Frontal cortex (tissue), 4 donors: ENCODE measurements around the gene BARX1. TPM values are rescaled to one million over a fixed set of nuclear protein-coding genes. Genes with fewer than 3 reads are reported as not detected.

ENCODE experiments used
- DNase-seq, 2 donors: peaks; one replicate each; pipeline ENCODE4 v3.0.0; 2012; ENCODE audit warnings: low spot score in 2 of 2
- FAIRE-seq: peaks from 2 replicates; lab custom pipeline; 2012; peaks lifted over from hg19 to GRCh38; lab: Jason Lieb, UNC
- total RNA-seq: library from RNA; depleted of rRNA; stranded (reverse); fragments of >200 nt; gene quantifications from one replicate; pipeline ENCODE4 v1.2.3, GENCODE V29; 2014
- donor health status: control.
- donor health status: control.
- donor health status: control.

BARX1 gene
- total RNA-seq, 1 donor from 2014 or later = not detected

DNA sequence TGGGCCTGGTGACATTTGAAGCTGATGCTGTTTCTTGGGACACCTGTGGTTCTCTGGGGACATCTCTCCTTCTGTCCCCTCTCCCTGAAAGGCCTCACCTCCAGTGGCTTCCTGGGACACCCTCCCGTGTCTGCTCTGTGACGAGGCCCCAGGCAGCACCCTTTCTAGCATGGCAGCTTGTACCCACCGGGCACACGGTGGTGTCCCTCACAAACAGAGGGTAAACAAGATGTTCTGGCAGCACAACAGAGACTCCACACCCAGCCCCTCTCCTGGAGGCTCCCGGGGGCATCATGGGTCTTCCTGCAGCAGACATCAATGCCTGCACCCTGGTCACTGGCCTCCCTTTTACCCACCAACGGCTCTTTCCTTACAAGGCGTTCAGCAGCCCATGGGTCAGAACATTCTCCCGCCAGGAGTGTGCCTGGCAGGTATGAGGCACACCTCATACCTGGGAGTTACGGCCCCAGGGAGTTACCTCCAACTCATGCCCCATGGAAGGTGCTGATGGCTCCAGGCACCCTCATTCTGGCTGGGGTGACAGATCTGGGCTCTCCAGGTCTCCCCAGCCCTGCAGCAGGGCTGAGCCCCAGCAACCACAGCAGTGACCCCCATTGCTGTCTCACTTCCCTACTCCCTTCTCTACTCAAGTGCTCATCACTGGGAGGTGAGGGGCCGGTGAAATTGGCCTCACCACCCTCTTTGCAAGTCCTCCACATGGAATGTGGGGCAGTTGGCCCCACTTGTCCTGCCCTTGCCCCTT lies 51.1 kb downstream of the BARX1 start:
- FAIRE-seq = no peak
- DNase-seq = no peak

DNA sequence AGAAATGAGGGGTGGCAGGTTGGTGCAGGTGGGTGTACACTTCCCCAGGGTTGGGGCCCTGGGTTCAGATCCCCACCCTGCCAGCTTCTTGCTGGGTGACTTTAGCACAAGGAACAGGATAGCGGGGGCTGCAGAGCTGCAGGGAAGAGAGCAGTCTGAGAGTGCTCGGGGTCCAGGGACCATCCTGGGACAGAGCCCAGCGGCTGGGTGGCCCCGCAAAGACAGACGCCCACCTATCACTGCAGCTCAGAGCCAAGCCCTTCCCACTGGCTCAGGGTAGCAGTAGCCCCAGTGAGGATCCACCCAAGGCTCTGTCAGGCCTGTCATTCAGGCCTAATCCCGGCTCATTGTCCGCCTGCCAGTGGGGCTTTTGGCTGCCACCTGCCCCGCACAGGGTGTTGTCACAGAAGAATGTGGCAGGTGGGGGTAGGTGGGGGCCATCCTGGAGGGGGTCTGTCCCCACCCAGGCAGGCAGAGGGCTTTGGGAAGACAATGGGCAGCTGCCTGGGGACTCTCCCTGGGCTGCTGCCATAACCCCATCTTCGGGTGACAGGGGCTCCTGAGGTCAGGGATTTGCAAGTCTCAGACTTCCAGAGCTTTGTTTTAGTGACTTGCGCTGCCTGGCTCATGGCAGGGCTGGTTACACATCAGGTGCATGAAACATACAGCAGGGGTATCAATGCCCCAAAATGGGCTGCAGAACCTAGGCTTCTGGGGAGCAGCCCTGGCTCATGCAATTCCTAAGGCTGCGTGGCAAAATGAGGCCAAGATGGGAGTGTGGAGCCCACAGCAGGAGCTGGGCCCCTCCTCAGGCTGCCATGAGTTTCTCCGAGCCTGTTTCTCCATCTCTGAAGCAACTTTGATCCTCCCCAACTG lies 52.1 kb downstream of the BARX1 start:
- DNase-seq (no peak), FAIRE-seq (no peak)

DNA sequence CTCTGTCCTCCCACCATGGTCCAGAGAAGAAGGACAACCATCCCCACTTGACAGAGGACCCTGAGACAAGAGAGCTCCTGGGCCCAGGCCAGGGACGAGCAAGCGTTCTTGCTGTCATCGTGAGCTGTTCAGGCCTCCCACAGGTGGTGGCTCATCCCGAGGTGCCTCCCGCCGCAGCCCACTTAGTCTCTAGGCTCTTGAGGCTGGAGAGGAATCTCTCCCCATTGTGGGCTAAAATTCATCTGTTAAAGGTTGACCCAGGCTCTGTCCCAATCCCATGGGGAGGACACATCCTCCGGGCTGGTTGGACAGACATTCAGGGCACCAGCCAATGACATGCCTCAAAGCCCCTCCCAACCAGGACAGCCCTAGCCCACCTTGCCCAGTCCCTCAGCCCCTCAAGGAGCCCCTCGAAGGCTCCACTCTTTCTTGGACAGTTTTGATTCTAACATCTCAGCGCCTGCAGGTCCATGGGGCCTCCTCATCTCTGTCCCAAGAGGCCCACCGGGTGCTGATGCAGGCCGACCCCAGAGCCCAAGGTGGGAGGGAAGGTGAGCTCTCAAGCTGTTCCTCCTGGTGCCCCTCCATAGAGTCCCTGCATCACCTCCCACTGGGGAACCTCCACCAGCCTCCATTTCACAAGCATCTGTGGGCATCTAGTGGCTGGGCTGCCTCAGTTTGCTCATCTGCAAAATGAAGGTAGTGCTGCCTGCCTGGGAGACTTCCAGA lies 52.9 kb downstream of the BARX1 start:
- DNase-seq (no peak), FAIRE-seq (no peak)

Other genes starting within 250 kb of the BARX1 start
- gene PTPDC1, start 129.1 kb upstream of the BARX1 start, total RNA-seq = 13.9 TPM